Measurements from ENCODE around the gene SLC39A11. TPM values are rescaled to one million over a fixed set of nuclear protein-coding genes. Genes with fewer than 3 reads are reported as not detected.

Gene SLC39A11
- total RNA-seq, 1 experiment from 2014 or later: 46.4 TPM

DNA sequence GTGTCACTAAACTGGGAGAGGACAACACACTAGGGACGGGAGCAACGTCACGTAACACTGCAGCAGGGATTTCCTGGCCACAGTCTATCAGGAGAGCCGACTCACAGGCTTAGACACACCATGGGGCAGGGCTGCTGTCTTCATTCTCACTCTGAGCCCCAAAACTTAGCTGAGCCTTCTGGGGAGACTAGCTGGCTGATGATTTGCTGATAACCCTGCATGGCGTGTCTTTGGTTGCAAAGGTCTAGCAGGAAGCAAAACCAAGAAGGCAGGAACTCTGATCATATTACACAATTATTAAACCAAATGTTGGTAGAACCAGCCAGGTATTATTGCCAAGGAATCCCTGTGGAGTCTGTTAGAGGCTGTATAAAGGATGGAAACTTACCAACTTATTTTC is 345.0 kb downstream of the SLC39A11 start:
- Histone ChIP-seq H3K9ac (ENCODE audit: low read length) (no peak overlapping the region), H3K4me3 (replicated peaks in 1 of 2; ENCODE audit: low read depth in 1 of 2, low read length in 2 of 2) (no peak overlapping the region), H3K9me2 (ENCODE audit: insufficient read depth) (no peaks in the 10 kb centered on the region), H3K79me2 (ENCODE audit: insufficient read depth, low read length) (no peaks in the 10 kb centered on the region), H3K9me3 (ENCODE audit: control insufficient read depth in 1 of 2, insufficient read depth in 1 of 2, low read depth in 1 of 2, low read length in 2 of 2) (no peaks in the 10 kb centered on the region), H3K27me3 (ENCODE audit: insufficient read depth, low read length) (no peaks in the 10 kb centered on the region), H3K4me2 (ENCODE audit: low read length) (no peak overlapping the region), H4K20me1 (ENCODE audit: insufficient read depth) (no peaks in the 10 kb centered on the region), H3K4me1 (ENCODE audit: control insufficient read depth in 1 of 2, insufficient read depth in 2 of 2, low read length in 2 of 2) (no peaks in the 10 kb centered on the region), H3K36me3 (ENCODE audit: control insufficient read depth in 1 of 2, insufficient read depth in 2 of 2, low read length in 2 of 2) (no peaks in the 10 kb centered on the region), H2AFZ (ENCODE audit: low read depth, low read length, poor library complexity, severe bottlenecking) (no peak overlapping the region), H3K27ac (ENCODE audit: low read depth, low read length) (no peak overlapping the region)
- ChIA-PET POLR2A (no interaction called here), RAD21 (ENCODE audit: low non-redundant PET in 1 of 2, low total read pairs in 2 of 2, uncharacterized antibody in 2 of 2, unreplicated experiment in 2 of 2) (interaction anchor here in 1 of 2 experiments (0.6 kb wide), 1 partner anchor 65 kb away, joined by 3 read pairs; no protein-coding TSS in a partner anchor), CTCF (no interaction called here)
- BruUV-seq (replicated peaks): no TSS peak
- DNase-seq (ENCODE audit: low read depth, low spot score) (no peak), ATAC-seq (no peak)
- TF ChIP-seq JUND (IDR thresholded peaks at IDR 0.05) (no peak), ELF1 (IDR thresholded peaks at IDR 0.05; ENCODE audit: borderline replicate concordance, low read depth) (no peak), ZFX (IDR thresholded peaks at IDR 0.05) (no peak), TCF7L2 (IDR thresholded peaks at IDR 0.05; ENCODE audit: borderline replicate concordance, extremely low read depth, insufficient read depth, insufficient read length) (no peak), CEBPB (IDR thresholded peaks at IDR 0.05; ENCODE audit: low read depth) (no peak), FOSL1 (IDR thresholded peaks at IDR 0.05; ENCODE audit: low read depth) (no peak), YY1 (IDR thresholded peaks at IDR 0.05; ENCODE audit: extremely low read depth, insufficient replicate concordance, low read depth, low read length) (no peak), POLR2AphosphoS5 (IDR thresholded peaks at IDR 0.05; ENCODE audit: low read depth, low read length) (no peak), RAD21 (IDR thresholded peaks at IDR 0.05; ENCODE audit: low read depth) (no peak)
- TF ChIP-seq, protein P1, sequence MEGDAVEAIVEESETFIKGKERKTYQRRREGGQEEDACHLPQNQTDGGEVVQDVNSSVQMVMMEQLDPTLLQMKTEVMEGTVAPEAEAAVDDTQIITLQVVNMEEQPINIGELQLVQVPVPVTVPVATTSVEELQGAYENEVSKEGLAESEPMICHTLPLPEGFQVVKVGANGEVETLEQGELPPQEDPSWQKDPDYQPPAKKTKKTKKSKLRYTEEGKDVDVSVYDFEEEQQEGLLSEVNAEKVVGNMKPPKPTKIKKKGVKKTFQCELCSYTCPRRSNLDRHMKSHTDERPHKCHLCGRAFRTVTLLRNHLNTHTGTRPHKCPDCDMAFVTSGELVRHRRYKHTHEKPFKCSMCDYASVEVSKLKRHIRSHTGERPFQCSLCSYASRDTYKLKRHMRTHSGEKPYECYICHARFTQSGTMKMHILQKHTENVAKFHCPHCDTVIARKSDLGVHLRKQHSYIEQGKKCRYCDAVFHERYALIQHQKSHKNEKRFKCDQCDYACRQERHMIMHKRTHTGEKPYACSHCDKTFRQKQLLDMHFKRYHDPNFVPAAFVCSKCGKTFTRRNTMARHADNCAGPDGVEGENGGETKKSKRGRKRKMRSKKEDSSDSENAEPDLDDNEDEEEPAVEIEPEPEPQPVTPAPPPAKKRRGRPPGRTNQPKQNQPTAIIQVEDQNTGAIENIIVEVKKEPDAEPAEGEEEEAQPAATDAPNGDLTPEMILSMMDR (IDR thresholded peaks at IDR 0.05 in 2 of 3, conservative IDR thresholded peaks at IDR 0.05 in 1 of 3; ENCODE audit: borderline replicate concordance in 1 of 3, insufficient read depth in 1 of 3, low read depth in 2 of 3, low read length in 2 of 3): no peak
- TF ChIP-seq, protein P2, sequence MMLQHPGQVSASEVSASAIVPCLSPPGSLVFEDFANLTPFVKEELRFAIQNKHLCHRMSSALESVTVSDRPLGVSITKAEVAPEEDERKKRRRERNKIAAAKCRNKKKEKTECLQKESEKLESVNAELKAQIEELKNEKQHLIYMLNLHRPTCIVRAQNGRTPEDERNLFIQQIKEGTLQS (IDR thresholded peaks at IDR 0.05): no peak
- TF ChIP-seq, protein P3, sequence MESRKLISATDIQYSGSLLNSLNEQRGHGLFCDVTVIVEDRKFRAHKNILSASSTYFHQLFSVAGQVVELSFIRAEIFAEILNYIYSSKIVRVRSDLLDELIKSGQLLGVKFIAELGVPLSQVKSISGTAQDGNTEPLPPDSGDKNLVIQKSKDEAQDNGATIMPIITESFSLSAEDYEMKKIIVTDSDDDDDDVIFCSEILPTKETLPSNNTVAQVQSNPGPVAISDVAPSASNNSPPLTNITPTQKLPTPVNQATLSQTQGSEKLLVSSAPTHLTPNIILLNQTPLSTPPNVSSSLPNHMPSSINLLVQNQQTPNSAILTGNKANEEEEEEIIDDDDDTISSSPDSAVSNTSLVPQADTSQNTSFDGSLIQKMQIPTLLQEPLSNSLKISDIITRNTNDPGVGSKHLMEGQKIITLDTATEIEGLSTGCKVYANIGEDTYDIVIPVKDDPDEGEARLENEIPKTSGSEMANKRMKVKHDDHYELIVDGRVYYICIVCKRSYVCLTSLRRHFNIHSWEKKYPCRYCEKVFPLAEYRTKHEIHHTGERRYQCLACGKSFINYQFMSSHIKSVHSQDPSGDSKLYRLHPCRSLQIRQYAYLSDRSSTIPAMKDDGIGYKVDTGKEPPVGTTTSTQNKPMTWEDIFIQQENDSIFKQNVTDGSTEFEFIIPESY (IDR thresholded peaks at IDR 0.05; ENCODE audit: extremely low read depth, insufficient replicate concordance, low read length): no peak
- TF ChIP-seq, protein P4, sequence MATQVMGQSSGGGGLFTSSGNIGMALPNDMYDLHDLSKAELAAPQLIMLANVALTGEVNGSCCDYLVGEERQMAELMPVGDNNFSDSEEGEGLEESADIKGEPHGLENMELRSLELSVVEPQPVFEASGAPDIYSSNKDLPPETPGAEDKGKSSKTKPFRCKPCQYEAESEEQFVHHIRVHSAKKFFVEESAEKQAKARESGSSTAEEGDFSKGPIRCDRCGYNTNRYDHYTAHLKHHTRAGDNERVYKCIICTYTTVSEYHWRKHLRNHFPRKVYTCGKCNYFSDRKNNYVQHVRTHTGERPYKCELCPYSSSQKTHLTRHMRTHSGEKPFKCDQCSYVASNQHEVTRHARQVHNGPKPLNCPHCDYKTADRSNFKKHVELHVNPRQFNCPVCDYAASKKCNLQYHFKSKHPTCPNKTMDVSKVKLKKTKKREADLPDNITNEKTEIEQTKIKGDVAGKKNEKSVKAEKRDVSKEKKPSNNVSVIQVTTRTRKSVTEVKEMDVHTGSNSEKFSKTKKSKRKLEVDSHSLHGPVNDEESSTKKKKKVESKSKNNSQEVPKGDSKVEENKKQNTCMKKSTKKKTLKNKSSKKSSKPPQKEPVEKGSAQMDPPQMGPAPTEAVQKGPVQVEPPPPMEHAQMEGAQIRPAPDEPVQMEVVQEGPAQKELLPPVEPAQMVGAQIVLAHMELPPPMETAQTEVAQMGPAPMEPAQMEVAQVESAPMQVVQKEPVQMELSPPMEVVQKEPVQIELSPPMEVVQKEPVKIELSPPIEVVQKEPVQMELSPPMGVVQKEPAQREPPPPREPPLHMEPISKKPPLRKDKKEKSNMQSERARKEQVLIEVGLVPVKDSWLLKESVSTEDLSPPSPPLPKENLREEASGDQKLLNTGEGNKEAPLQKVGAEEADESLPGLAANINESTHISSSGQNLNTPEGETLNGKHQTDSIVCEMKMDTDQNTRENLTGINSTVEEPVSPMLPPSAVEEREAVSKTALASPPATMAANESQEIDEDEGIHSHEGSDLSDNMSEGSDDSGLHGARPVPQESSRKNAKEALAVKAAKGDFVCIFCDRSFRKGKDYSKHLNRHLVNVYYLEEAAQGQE (IDR thresholded peaks at IDR 0.05; ENCODE audit: low read depth): no peak
- TF ChIP-seq, protein P5, sequence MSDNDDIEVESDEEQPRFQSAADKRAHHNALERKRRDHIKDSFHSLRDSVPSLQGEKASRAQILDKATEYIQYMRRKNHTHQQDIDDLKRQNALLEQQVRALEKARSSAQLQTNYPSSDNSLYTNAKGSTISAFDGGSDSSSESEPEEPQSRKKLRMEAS (IDR thresholded peaks at IDR 0.05): no peak
- intact Hi-C loops (cut with micrococcal nuclease): no loop called here
